Mesangial cell (primary cell): ENCODE results near the gene KCNQ1OT1. TPM values are rescaled to one million over a fixed set of nuclear protein-coding genes. Genes with fewer than 3 reads are reported as not detected.

Experiments
- total RNA-seq: library from RNA; depleted of rRNA; stranded (reverse); fragments of >200 nt; gene quantifications from 2 replicates; pipeline ENCODE4 v1.2.3, GENCODE V29; 2015

KCNQ1OT1 gene
- total RNA-seq: 0.49 and 1.6 TPM in 2 replicates

GRCh38 chr11:2699531-2700414, at the start of gene KCNQ1OT1:
Gene KCNQ1OT1, minus strand, starts transcription at chr11:2699994.

Other genes starting within 250 kb of the KCNQ1OT1 start
- 28.0 and 215 TPM in 2 replicates for gene CDKN1C, start 185.8 kb upstream of the KCNQ1OT1 start, total RNA-seq
- 45.0 and 110 TPM in 2 replicates for gene PHLDA2, start 229.4 kb upstream of the KCNQ1OT1 start, total RNA-seq